HL-60/S4 treated with phorbol 12-myristate 13-acetate at 8.2 ng/mL for 4 days and 3 days (cell line): ENCODE data around the gene DMC1.

Experiments
- in situ Hi-C: fragments of 300-500 bp; cut with MboI; formaldehyde crosslinking; loops from 2 replicates; pipeline ENCODE4 v1.15.0; 2022; ENCODE audit warnings: low sequenced_read_pairs

Gene DMC1

DNA sequence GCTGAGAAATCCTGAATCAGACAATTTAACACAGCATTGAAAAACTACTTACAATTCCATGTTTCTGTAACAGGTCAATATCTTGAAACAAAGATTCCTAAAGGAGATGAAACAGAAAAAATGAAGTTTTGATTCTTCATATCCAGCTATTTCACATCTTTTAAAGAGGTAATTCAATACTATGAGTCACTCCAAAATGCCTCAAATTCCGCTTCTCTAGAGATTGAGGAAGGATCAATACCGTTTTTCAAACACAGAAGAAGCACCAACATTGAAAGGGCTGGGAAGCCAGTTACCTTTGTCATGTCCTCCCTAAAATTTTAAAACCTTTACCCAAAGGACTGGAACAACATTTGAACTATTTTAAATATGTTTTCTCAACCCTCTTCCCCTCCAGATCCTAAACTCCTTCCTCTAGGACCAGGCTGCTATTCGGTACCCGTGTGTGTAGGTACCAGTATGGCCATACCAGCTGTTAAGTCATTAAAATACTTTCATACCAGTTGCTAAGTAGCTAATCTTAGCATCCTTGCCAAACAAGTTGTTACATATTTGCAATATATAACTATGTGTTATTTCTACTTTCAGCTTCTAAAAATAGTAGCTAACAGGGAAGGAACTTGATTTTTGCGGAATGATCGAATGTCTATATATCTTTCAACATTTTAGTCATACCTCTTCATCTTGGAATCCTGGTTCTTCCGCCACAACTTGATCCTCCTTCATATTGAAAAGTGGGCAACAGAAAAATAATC, 2.3 kb downstream of the DMC1 start:
- in situ Hi-C loops, result no loop called here

DNA sequence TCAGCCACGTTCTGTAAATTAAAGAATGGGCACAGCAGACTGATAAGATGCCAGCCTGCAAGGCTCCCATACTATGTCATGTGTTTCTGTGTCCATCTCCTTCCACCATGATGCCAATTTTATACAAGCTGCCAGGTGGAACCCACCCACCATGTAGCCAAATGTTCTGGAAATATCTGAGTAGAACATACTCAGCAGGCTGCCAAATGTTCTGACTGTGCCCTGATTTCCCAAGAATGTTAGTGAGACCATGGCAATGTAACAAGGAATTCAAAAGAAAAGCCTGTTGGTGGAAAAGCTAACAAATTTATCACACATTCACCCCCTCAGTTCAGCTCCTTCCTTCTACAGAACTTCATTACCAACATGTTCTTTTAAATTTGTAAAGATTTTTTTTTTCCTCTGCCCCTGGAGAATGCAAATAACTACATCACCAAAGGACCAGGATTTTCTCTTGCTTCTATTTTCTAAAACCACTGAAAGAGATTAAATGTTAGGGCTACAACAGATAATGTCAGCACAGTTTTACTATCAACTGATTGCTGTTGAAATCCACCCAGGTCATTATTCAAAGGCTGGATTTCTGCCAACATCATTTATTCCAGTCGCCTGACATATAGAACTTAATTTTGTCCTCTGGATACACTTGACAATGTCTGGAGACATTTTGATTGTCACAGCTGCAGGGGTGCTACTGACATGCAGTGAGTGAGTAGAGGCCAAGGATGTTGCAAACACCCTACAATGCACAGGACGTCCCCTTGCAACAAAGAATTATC, 3.1 kb downstream of the DMC1 start:
- in situ Hi-C loops, result no loop called here

DNA sequence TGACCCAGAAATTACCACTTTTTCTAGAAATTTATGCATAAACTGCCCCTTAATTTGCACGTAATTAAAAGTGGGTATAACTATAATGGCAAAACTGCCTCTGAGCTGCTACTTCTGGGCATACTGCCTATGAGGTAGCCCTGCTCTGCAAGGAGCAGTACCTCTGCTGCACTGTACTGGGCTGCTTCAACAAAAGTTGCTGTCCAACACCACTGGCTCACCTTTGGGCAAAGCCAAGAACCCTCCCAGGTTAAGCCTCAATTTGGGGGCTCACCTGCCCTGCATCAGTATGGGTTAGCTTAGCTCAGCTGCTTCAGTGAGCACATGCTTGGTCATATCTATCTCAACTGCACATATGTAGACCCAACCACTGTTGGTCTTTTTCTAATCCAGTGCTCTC, 4.5 kb downstream of the DMC1 start:
- in situ Hi-C loops, result no loop called here

DNA sequence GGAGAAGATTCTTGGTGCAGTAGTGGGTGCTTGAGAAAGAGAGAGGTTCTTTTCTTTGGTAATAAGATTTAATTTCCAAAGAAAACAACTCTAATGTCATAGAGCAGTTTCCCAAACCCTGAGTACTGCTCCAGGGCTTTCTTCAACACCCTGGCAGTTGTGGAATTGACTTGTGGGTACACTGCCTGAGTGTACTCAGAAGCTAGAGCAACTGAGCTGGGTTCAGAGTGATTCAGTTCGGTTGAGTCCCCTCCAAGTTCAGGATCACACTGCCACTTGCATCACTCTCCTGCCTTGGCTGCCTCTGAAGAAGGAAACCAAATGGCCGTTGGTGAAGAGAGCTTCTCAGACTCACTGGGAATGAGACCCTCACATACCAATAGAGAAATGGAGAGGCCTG, 5.3 kb downstream of the DMC1 start:
- in situ Hi-C loops, result no loop called here

DNA sequence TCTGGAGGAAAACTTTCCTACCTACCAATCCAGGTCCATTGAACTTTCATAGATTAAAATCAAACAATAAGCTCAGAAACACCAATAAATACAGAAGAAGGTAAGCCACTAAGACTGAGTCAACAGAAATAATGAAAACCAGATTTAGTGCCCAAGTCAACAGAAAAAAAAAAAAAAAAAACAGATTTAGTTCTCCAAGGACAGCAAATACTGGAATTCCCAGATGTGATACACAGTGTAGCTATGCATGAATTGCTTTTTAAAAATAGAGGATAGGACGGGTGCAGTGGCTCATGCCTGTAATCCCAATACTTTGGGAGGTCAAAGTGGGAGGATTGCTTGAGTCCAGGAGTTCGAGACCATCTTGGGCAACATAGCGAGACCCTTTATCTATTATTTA, 15.7 kb downstream of the DMC1 start:
- in situ Hi-C loops, result no loop called here

DNA sequence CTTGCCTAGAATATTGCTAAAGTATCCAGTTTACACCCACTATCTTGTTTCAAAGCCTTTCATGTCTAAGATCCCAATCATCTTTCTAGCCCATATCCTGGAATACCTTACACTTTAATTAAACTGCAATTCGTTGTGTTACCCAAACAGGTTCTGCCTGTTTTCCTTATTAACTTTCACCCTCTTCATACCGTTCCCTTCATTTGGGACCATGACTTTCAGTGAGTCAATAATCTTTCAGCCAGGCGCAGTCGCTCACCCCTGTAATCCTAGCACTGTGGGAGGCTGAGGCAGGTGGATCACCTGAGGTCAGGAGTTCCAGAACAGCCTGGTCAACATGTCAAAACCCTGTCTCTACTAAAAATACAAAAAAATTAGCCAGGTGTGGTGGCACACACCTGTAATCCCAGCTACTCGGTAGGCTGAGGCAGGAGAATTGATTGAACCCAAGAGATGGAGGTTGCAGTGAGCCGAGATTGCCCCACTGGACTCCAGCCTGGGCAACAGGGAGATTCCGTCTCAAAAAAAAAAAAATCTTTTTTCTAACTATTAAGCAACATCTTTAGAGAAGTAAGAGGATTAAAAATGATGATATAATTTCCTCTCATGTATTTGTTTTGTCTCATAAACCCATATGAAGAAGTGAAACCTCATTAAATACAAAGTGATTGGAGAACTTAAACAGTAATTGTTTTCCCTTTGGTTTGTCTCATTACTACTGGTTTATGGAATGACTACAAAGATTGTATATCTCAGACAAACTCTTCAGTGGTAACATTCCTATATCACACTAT, 20.7 kb downstream of the DMC1 start:
- in situ Hi-C loops, result no loop called here

DNA sequence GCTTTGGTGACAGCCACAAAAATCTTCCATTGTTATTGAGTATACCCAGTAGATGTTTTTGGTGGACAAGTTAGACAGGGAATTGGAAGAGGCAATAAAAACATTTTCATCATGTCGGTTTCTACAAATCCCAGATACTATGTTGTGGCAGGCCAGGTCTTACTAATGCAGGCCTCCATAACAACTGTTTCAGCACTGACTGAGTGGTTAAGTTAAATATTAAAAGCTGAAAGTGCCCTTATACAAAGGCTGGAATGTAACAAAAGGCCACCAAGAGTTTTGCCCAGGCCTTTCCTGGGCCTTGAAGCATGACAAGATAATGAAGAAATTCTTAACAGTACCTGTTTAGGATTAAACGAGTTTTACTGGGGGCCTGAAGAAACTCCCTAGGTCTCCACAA, 29.3 kb downstream of the DMC1 start:
- in situ Hi-C loops, result no loop called here

DNA sequence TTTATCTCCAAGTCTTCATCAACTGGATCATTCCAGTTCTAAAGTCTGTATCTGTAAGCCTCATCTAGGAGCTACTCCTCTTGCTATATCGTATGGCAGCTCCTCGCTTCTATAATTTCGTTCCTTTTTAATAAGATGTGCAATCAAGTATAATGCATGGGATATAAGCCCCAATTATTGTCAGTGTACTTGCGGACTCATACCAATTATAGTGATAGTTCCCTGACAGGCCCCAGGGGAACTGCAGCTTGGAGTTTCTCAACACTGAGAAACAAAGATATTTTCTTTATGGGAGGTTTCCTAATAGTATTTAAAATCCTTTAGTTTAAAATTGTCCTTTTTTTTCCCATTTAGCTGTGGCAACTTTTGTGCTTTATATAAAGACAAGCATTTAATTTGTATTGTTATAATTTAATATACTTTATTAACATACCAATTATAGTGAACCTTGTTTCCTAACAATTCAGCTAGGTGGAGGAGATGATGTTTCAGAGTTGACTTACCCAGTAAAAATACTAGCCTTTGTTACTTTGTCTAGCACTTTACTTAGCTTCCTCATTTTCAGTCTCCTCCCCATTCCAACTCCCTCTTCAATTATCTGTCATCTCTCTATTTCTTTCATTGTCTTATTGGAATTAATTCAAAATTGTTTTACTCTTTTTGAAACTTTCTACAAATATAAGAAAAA, 38.6 kb downstream of the DMC1 start:
- in situ Hi-C loops, result no loop called here

DNA sequence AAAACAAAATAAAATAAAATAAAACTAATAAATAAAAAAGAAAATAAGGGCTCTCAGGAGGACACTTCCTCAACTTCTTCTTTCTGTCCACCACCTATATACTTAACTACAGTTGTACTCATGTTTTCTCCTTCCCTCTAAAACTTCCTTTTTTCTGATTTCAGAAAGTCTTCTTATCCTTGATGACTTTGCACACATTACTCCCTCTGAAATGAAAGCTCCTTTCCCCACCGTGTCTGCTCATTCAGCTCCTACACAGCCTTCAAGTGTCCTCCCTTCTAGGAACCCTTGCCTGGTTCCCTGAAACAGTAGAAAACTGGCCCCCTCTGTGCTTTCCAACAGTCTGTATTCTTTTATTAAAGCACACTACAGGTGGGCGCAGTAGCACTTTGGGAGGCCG, 45.6 kb downstream of the DMC1 start:
- in situ Hi-C loops, result no loop called here

DNA sequence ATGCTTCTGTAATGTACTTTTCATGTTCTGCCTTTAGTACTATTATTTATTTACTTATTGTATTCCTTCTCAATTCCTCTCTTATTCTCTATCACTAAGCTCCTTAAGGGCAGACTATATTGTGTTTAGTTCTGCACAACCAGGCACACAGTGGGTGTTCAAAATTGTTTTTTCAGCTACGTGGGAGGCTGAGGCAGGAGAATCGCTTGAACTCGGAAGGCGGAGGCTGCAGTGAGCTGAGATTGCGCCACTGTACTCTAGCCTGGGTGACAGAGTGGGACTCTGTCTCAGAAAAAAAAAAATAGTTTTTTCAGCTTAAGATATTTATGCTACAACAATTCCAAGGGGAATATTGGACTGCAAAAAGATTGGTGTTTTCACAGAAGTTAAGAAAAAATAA, 46.5 kb downstream of the DMC1 start:
- in situ Hi-C loops, result no loop called here

DNA sequence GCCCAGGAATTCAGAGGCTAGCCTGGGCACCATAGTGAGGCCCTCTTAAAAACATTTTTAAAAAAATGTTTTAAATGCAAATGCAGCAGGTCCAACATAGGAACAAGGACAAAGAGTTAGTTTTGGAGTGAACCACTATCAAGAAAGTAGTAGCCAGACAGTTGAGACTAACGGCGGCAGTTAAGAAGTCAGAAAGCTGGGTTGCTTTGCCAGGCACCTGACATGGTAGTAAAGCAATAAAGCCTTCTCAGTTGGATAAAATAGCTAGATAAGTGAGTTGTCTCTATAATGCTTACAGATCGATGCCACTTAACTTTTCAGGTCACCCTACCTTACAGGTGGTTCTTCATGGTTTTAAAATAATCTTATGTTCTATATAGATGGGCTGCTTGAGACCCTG, 47.0 kb downstream of the DMC1 start:
- in situ Hi-C loops, result no loop called here

DNA sequence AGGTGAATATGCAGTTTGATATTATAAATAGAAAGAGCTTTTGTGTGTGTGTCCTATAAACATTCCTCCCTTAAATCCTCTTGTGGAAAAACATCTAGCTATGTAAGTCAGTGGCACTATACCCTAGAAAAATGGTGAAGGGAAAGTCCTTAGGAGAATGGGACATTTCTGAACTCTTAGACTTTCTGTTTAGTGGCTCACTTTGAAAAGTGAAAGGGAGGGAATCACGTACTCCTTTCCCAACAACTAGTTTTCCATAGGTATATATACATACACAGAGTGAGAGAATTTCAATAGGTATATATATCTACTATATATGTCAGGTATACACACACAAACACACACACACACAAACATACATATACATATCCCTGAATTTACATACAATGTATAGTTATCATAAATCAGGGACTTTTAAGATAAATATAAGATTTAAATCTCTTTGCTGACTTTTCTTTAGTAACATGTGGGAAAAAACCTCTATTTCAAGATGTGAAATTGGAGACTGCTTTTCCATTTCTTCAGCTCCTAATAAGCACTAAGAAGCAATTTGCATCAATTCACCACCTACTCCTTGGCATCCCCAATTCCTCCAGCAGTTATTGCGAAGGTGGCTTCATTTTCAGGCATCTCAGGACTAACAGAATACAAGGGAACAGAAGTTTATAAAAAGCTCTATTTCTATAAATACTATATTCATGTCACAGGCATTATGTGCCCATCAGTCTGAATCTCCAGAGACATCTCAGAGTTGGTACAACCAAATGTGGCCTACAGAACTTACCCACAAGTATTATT, 50.3 kb downstream of the DMC1 start:
- in situ Hi-C loops, result no loop called here

DNA sequence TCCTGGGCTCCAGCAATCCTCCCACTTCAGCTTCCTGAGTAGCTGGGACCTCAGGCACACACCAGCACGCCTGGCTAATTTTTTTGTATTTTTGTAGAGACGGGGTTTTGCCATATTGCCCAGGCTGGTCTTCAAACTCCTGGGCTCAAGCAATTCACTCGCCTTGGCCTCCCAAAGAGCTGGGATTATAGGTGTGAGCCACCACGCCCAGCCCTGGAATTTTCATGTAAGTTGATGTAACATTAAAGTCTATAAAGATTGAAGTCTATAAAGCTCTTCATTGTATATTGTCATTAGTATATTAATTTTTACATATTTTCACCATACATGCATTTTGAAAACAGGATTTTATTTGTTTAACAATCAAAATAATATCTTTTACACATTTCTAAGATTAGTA, 51.4 kb downstream of the DMC1 start:
- in situ Hi-C loops, result no loop called here

DNA sequence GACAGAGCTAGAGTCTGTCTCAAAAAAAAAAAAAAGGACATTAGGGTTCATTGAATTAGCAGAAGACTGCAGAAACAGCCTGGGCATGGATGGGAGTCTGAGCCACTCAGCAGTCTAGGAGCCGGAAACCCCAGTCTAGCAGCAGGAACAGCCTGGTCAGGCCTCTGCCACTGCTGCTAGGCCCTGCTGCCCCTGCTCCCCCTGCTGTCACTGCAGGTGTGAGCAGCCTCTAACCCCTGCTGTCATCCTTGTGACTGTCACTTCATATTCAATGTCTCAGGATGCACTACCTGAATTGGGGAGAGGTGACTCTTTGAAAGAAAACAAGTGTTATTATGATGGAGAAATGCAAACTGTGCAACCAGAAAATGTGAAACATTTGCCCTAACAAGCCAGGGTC, 56.9 kb downstream of the DMC1 start:
- in situ Hi-C loops, result no loop called here

DNA sequence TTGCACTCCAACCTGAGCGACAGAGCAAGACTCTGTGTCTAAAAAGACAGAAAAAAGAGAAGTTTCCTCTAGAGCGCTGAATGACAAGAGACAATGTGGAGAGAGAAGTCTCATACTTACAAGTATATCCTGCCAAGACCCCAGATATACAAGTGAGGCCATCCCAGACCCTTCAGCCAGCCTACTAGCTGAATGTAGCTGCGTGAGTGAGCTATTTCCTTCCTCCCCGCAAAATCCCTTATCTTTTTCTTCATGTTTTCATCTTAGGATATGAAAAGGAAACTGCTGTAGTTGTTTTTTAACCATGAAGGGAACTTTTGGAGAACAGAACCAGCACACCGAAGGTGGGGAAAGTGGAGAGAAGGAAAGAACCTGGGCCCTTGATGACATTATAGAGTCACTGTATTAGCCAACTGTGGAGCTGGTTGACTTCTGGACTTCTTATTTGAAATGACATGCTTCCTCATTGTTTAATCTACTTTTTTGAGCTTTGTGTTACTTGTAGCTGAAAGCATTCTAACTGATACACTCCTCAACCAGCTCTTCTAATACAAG, 59.5 kb downstream of the DMC1 start:
- in situ Hi-C loops, result no loop called here

DNA sequence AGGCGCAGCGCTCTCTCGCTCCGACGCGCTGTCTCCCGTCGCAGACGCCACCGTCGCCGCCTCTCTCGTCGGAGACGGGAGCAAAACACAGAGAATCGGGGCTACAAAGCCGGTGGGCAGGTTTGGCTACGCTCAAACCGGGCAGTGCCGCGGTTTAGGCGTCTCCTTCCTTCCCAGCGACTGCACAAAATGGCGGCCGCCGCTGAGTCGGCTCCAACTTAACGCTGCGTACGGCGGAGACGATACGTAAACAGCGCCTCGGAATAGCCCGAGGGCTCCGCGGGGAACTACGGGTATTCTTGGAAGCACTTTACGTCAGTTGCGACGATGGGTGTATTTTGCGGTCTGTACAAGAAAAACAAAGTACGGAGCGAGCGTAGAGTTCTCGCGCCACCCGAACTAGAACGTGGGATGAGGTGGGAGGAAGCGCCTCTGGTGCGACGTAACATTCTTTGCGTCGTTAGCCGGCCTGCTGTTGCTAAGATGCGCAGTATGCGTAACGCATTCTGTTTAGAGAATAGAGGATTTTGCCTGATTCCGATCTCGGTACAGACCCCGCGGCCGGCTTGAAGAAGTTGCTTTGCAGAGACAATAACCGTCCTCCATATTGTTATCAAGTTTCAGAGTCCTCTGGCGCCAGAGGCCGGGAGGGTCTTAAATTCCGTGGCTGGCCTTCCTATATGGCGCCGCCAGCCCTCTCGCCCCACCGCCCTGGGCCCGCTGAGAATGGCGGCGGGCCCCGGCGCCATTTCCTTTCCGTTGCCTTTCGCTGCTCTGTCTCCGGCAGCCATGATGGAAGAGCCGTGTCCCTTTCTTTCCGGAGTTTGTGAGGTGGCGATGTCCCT, 63.6 kb downstream of the DMC1 start, which contains the start of gene DDX17:
Gene DDX17, minus strand, starts transcription at position 194 of the 845 bp plus-strand sequence.
- in situ Hi-C loops, result no loop called here

DNA sequence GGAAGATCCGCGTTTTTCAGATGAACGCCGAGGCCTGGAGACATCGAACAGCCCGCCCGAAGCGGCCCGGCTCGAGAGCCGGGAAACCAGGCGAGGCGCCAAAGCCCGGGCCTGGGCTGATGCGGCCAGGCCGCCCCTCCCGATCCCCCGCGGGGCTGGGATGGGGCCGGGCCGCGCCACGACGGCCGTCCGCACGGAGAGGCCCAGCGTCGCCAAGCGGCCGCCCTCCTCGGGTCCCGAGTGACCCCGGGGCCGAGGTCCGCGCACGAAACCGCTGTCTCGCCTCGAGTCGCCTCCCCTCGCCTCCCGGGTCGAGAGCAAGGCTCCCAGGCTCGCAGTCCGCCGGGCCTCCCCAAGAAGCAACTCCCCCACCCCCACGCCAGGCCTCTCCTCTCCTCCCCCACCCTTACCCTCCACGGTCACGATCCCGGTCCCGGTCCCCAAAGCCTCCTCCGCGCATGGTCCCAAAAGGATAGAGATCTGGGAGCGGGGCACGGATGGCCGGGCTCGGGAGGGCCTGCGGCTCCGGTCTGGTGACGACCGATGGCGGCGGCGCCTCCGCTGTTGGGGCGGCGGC, 64.4 kb downstream of the DMC1 start:
- in situ Hi-C loops, result no loop called here

DNA sequence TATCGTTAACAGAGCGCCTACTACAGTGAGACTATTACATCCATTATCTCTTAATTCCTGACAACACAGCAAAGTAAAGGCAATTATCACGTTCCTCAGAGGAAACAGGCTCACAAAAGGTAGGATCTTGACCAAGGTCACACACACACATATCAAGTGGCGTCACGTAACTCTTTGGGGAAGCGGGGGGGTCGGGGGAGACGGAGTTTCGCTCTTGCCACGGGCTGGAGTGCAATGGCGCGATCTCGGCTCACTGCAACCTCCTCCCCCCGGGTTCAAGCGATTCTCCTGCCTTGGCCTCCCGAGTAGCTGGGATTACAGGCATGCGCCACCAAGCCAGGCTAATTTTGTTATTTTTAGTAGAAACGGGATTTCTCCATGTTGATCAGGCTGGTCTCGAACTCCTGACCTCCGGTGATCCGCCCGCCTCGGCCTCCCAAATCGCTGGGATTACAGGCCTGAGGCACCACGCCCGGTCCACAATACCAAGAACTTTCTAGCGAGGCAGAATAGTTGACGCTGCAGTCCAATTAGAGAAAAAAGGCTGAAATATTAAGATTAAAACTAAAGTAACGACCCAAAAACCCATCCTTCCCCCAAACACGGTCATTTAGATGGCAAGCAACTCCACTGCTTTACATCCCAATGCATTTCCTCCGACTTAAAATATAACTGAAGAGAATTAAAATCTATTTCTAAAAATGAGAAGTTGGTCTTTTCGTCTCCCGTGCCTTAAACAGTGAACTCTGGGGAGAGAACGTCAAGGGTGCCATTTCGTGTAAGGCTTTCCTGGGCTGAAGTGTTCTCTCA, 65.0 kb downstream of the DMC1 start:
- in situ Hi-C loops, result no loop called here
